Measurements from ENCODE around the gene CAPN1. TPM values are rescaled to one million over a fixed set of nuclear protein-coding genes. Genes with fewer than 3 reads are reported as not detected.

The CAPN1 gene
- total RNA-seq, 1 donor = 102 TPM

DNA sequence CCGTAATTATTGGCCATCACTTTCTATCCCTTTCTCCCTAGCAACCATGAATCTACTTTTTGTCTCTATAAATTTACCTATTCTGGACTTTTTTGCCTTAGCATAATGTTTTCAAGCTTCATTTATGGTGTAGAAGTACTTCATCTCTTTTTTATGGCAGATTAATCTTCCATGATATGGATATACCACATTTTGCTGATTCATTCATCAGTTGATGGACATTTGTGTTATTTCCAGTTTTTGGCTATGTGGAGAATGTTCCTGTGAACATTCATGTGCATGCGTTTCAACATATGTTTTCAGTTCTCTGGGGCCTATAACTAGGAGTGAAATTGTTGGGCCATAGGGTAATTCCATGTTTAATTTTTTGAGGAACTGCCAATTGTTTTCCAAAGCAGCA is 12.8 kb downstream of the CAPN1 start:
- H3K27ac ChIP-seq (ENCODE audit: low read depth, low read length) = no peak overlapping the region
- no peak overlapping the region for H3K4me3 ChIP-seq (ENCODE audit: insufficient read depth, low read length)
- TF ChIP-seq, protein P1, sequence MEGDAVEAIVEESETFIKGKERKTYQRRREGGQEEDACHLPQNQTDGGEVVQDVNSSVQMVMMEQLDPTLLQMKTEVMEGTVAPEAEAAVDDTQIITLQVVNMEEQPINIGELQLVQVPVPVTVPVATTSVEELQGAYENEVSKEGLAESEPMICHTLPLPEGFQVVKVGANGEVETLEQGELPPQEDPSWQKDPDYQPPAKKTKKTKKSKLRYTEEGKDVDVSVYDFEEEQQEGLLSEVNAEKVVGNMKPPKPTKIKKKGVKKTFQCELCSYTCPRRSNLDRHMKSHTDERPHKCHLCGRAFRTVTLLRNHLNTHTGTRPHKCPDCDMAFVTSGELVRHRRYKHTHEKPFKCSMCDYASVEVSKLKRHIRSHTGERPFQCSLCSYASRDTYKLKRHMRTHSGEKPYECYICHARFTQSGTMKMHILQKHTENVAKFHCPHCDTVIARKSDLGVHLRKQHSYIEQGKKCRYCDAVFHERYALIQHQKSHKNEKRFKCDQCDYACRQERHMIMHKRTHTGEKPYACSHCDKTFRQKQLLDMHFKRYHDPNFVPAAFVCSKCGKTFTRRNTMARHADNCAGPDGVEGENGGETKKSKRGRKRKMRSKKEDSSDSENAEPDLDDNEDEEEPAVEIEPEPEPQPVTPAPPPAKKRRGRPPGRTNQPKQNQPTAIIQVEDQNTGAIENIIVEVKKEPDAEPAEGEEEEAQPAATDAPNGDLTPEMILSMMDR (IDR thresholded peaks at IDR 0.05; ENCODE audit: extremely low read depth, low read depth, low read length) = no peak
- peaks cover 6% of the 10 kb centered on the region for H3K79me2 ChIP-seq (ENCODE audit: insufficient read depth, low read length)
- no peaks in the 10 kb centered on the region for H3K9me3 ChIP-seq (ENCODE audit: low read depth, low read length)
- DNase-seq (ENCODE audit: insufficient read length, low spot score, missing footprints) = no peak
- H2AFZ ChIP-seq (ENCODE audit: low read length) = no peak overlapping the region
- H3K36me3 ChIP-seq (ENCODE audit: insufficient read depth, low read length) = peaks cover 50% of the 10 kb centered on the region
- H3K27me3 ChIP-seq (ENCODE audit: insufficient read depth, low read length) = no peaks in the 10 kb centered on the region
- H4K20me1 ChIP-seq (ENCODE audit: insufficient read depth, low read length) = no peaks in the 10 kb centered on the region
- no peaks in the 10 kb centered on the region for H3K4me1 ChIP-seq (ENCODE audit: insufficient read depth, low read length)
- H3K4me2 ChIP-seq (ENCODE audit: insufficient read depth, low read length) = no peak overlapping the region

DNA sequence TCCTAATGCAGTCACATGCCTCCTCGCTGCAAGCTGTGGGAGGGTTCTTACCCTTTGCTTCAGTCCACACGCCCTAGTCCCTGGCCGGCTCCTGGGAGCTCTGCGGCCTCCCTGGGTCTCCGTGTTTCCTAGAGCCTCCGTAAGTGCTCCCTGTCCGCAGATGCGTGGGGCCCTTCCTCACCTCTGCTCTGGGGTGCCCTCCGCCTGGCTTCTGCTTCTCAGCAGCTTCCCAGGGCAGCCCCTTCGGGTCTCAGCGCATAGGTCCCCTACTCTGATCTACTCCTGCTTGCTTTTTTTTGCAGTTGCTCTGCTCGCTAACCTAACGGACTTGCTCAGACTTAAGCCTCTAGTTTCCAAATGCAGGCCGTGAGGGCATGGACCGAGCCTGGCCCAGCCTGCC is 22.4 kb downstream of the CAPN1 start:
- no peaks in the 10 kb centered on the region for H3K79me2 ChIP-seq (ENCODE audit: insufficient read depth, low read length)
- no peaks in the 10 kb centered on the region for H4K20me1 ChIP-seq (ENCODE audit: insufficient read depth, low read length)
- no peak overlapping the region for H3K27ac ChIP-seq (ENCODE audit: low read depth, low read length)
- no peaks in the 10 kb centered on the region for H3K9me3 ChIP-seq (ENCODE audit: low read depth, low read length)
- no peak overlapping the region for H2AFZ ChIP-seq (ENCODE audit: low read length)
- no peak overlapping the region for H3K4me3 ChIP-seq (ENCODE audit: insufficient read depth, low read length)
- no peak for DNase-seq (ENCODE audit: insufficient read length, low spot score, missing footprints)
- no peaks in the 10 kb centered on the region for H3K27me3 ChIP-seq (ENCODE audit: insufficient read depth, low read length)
- no peaks in the 10 kb centered on the region for H3K4me1 ChIP-seq (ENCODE audit: insufficient read depth, low read length)
- no peak overlapping the region for H3K4me2 ChIP-seq (ENCODE audit: insufficient read depth, low read length)
- H3K36me3 ChIP-seq (ENCODE audit: insufficient read depth, low read length) = peaks cover 37% of the 10 kb centered on the region
- TF ChIP-seq, protein P1 (IDR thresholded peaks at IDR 0.05; ENCODE audit: extremely low read depth, low read depth, low read length) = no peak

DNA sequence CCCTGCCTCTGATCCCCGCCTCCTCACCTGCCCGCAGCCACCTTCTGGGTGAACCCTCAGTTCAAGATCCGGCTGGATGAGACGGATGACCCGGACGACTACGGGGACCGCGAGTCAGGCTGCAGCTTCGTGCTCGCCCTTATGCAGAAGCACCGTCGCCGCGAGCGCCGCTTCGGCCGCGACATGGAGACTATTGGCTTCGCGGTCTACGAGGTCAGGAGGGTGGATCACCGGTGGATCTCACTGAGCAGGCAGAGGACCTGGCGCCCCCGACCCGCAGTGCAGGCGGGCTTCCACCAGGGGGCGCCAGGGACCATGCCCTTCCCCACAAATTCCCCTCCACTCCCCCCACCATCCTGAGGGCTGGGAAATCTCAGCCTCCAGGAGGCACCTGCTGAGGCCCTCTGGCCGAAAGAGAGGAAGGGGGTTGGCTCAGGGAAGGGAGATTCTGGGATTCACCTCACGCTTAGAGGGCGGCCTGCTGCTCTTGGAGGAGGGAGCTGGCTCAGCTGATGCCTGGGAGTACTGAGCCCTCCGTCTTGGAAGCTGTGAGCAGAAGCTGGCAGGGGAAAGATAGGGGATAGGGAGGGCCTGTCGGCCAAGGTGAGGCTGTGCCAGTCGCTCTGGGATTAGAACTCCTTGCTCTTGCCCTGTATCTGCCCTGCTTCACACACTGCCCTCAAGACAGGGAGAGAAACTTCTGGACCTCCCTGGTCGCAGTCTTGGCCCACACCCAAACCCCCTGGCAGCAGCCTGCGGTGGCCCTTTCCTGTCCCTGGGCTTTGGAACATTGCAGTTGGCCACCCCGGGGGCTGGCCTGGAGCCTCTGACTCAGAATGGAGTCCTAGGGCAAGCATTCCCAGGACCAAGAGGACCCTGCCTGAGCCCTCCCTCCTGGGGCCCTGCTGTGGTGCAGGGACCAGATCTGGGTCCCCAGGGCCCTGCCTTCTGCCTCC is 23.2 kb downstream of the CAPN1 start:
- Histone ChIP-seq H3K36me3 (ENCODE audit: insufficient read depth, low read length) (peaks cover 33% of the 10 kb centered on the region), H3K27ac (ENCODE audit: low read depth, low read length) (no peak overlapping the region), H3K4me1 (ENCODE audit: insufficient read depth, low read length) (no peaks in the 10 kb centered on the region), H3K4me3 (ENCODE audit: insufficient read depth, low read length) (no peak overlapping the region), H4K20me1 (ENCODE audit: insufficient read depth, low read length) (no peaks in the 10 kb centered on the region), H2AFZ (ENCODE audit: low read length) (no peak overlapping the region), H3K27me3 (ENCODE audit: insufficient read depth, low read length) (no peaks in the 10 kb centered on the region), H3K9me3 (ENCODE audit: low read depth, low read length) (no peaks in the 10 kb centered on the region), H3K4me2 (ENCODE audit: insufficient read depth, low read length) (no peak overlapping the region), H3K79me2 (ENCODE audit: insufficient read depth, low read length) (no peaks in the 10 kb centered on the region)
- peak; percentile 93 for DNase-seq (ENCODE audit: insufficient read length, low spot score, missing footprints)
- TF ChIP-seq, protein P1 (IDR thresholded peaks at IDR 0.05; ENCODE audit: extremely low read depth, low read depth, low read length) = peak; percentile 77

DNA sequence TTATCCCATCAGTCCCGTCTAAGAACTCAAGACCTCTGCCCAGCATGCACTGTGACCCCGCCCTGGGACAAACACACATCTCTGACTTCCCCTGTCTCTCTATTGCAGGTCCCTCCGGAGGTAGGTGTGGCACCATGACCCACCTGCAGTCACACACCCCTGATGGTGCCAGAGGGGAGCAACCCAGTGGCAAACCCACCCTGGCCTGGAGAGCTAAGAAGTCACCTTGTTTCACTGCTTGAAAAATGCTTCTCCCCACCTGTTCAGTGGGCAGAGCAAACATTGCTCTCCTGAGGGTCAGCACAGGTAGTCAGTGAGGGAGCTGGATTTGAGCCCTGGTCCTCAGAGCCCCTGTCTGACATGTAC is 23.9 kb downstream of the CAPN1 start:
- Histone ChIP-seq H3K27me3 (ENCODE audit: insufficient read depth, low read length) (no peaks in the 10 kb centered on the region), H4K20me1 (ENCODE audit: insufficient read depth, low read length) (no peaks in the 10 kb centered on the region), H2AFZ (ENCODE audit: low read length) (no peak overlapping the region), H3K79me2 (ENCODE audit: insufficient read depth, low read length) (no peaks in the 10 kb centered on the region), H3K4me1 (ENCODE audit: insufficient read depth, low read length) (no peaks in the 10 kb centered on the region), H3K27ac (ENCODE audit: low read depth, low read length) (no peak overlapping the region), H3K4me2 (ENCODE audit: insufficient read depth, low read length) (no peak overlapping the region), H3K4me3 (ENCODE audit: insufficient read depth, low read length) (no peak overlapping the region), H3K36me3 (ENCODE audit: insufficient read depth, low read length) (peaks cover 37% of the 10 kb centered on the region), H3K9me3 (ENCODE audit: low read depth, low read length) (no peaks in the 10 kb centered on the region)
- TF ChIP-seq, protein P1 (IDR thresholded peaks at IDR 0.05; ENCODE audit: extremely low read depth, low read depth, low read length) = no peak
- DNase-seq (ENCODE audit: insufficient read length, low spot score, missing footprints) = peak; percentile 73
